GM18499 (cell line): ENCODE measurements around the gene PLEKHJ1.
"Not testable (repeated sequence)": the region's sequence is repeated elsewhere in the genome, so short reads cannot be mapped to it uniquely, and the experiment has no call there.

Experiments used
- ATAC-seq: cut with Tn5 transposase; IDR thresholded peaks from one replicate; pipeline ENCODE4 v1.9.1; 2021; ENCODE audit warnings: moderate number of reproducible peaks; ENCODE audit not compliant: insufficient read depth, unreplicated experiment

PLEKHJ1 gene

GRCh38 chr19:2236314-2237050, at the start of gene PLEKHJ1, which contains the start of gene SF3A2:
TSS of gene PLEKHJ1 (minus strand) at chr19:2236329. CDS start at chr19:2236248, 81 bp downstream.
TSS of gene SF3A2 (plus strand) at chr19:2236824. CDS start at chr19:2243419, 6,595 bp downstream.
- peak; percentile 69 for ATAC-seq

- no peak for ATAC-seq
These were observed 47.8 kb upstream of the PLEKHJ1 start for GRCh38 chr19:2283835-2284507.

DNA sequence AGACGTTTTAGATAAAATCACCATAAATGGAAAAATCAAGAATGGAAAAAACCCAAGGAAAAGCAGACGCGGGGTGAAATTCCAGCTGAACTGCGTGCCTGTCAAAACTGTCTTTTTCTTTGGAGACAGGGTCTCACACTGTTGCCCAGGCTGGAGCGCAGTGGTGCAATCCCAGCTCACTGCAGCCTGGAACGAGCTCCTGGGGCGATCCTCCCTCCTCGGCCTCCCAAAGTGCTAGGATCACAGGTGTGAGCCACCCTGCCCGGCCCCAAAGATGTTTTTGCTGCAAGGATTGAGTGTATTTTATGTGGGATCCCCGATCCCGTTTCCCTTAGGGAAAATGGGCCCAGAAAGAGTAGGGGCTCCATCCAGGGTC, 46.7 kb upstream of the PLEKHJ1 start:
- no peak for ATAC-seq

- ATAC-seq: no peak
These were observed 46.1 kb upstream of the PLEKHJ1 start, which contains the start of gene PEAK3 for GRCh38 chr19:2282062-2282861. TSS of gene PEAK3 (minus strand) at chr19:2282175. CDS start at chr19:2280931, 1,244 bp downstream.

DNA sequence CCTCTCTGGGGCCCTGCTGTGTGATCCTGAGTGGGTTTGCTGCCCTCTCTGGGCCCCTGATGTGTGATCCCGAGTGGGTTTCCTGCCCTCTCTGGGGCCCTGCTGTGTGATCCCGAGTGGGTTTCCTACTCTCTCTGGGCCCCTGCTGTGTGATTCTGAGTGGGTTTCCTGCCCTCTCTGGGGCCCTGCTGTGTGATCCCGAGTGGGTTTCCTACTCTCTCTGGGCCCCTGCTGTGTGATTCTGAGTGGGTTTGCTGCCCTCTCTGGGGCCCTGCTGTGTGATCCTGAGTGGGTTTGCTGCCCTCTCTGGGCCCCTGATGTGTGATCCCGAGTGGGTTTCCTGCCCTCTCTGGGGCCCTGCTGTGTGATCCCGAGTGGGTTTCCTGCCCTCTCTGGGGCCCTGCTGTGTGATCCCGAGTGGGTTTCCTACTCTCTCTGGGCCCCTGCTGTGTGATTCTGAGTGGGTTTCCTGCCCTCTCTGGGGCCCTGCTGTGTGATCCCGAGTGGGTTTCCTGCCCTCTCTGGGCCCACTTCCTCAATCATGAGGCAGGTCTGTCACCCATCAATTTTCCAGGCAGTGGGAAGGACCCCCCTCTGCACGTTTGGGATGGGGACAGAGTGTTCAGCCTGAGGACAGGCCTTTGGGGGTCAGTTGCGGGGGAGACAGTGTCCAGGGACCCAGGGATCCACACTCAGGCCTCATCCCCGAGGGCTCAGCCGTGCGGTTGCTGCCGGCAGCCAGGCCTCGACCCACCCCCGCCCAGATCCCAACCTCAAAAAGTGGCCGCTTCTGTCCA, 45.3 kb upstream of the PLEKHJ1 start:
- not testable (repeated sequence) for ATAC-seq

DNA sequence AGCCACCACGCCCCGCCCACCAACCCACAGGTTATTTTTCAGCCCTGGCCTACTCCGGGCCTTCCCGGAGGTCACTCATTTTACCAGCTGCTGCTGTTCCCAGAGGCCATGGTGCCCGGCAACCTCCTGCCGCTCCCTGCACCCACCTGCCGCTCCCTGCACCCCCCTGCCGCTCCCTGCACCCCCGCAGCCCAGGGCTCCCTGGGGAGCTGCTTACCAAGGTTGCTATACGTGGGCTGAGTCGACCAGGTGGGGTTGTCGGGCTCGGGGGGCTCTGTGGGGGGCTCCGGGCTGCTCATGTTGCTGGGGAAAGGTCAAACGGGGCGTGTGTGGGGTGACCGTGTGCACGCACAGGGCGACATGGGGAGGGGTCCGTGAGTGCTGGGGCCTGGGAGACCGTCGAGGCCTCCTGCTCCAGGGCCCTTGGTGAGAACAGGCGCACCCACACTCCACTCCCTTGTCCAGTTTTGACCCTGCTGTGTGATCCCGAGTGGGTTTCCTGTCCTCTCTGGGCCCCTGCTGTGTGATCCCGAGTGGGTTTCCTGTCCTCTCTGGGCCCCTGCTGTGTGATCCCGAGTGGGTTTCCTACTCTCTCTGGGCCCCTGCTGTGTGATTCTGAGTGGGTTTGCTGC, 44.6 kb upstream of the PLEKHJ1 start:
- ATAC-seq: no peak

DNA sequence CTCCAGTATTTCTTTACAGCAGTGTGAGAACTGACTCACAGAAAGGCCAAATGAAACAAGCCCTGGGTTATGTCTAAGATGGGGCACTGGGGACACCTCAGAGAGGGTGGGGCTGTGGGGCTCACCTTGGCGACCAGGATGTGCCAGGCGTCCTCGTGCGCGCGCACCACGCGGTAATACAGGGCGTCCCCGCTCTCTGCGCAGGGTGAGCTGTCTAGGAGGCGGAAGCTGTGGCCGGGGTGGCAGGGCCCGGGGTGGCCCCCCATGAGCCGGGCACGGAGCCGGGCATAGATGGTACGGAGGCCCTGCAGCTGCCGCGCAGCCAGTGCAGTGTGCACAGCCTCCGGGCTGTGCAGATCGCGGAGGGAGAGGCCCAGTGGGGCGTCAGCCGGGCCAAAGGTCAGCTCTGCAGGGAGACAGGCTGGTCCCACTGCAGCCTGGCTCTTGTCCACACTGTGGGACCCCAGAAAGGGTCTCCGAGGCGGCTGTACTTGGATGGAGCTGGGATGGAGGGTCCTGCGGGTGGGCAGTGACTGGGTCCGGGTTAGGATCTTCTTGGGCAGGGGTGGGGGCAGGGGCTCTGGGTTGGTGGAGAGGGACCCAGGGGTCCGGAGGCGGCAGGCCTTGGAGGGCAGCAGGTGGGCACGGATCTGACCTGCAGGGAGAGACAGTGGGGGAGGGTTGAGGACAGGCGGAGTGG, 42.5 kb upstream of the PLEKHJ1 start:
- no peak for ATAC-seq

DNA sequence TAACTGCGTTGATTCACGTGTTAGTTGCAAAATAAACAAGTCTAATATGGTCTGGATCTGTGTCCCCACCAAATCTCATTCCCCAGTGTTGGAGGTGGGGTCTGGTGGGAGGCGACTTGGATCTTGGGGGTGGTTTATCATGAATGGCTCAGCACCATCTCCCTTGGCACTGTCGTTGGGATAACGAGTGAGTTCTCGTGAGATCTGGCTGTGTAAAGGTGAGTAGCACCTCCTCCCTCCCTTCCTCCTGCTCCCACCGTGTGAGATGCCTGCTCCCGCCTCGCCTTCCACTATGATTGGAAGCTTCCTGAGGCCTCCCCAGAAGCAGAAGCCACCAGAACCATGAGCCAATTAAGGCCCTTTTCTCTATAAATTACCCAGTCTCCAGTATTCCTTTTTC, 41.0 kb upstream of the PLEKHJ1 start:
- no peak for ATAC-seq

- no peak for ATAC-seq
These were observed 40.4 kb upstream of the PLEKHJ1 start for GRCh38 chr19:2276429-2276986.

- no peak for ATAC-seq
These were observed 39.7 kb upstream of the PLEKHJ1 start for GRCh38 chr19:2275588-2276428.

DNA sequence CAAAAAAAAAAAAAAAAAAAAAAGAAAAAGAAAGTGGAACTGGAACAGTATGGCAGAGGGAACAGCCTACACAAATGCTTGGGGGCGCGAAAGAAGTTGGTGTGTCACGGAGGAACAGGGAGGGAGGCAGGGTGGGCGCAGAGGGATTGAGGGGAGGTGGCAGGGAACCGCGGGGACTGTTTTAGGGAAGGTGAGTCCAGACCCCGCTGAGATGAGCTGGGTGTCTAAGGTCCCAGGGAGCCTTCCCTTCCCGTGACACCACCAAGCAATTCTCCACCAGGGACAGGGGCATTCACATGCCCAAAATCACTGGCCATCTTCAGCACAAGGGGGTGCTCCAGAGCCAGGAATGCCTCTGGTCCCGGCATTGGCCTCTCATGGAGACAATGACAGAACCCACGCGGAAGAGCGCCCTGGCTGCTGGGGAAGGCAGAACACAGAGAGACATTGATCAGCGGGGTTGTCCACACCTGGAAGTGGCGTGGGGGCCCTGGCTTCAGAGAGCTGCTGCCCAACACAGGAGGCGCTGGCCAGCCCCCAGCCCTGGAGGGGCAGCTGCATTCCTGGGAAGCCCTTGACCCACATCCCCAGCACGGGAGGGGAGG, 38.9 kb upstream of the PLEKHJ1 start:
- ATAC-seq: no peak

DNA sequence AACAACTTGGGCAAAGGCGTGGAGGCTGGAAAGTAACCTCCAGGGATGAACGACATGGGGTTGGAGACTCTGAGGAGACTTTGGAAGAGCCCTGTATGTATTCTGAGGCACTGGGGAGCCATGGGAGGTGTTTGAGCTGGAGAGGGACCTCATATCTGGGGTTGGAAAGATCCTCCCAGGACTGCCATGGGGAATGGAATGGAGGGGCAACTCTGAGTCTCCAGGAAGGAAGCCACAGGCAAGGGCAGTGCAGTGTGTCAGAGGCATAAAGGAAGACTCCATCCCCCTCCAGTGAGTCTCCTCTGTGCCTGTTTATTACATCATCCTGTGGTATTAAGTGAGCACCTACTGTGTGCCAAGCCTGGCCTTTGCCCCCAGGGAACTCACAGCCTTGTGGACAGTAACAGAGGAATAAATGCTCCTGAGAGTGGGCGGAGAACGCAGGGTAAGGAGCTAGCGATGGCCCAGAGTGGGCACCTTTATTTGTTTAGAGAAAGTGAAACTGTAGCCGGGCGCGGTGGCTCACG, 38.1 kb upstream of the PLEKHJ1 start:
- ATAC-seq: no peak

- ATAC-seq: no peak
These were observed 37.4 kb upstream of the PLEKHJ1 start for GRCh38 chr19:2273356-2274184.

- no peak for ATAC-seq
These were observed 35.3 kb upstream of the PLEKHJ1 start for GRCh38 chr19:2271234-2272103.

GRCh38 chr19:2270423-2271233, 34.5 kb upstream of the PLEKHJ1 start:
- no peak for ATAC-seq
